ENCODE results near the gene COASY.

COASY gene

DNA sequence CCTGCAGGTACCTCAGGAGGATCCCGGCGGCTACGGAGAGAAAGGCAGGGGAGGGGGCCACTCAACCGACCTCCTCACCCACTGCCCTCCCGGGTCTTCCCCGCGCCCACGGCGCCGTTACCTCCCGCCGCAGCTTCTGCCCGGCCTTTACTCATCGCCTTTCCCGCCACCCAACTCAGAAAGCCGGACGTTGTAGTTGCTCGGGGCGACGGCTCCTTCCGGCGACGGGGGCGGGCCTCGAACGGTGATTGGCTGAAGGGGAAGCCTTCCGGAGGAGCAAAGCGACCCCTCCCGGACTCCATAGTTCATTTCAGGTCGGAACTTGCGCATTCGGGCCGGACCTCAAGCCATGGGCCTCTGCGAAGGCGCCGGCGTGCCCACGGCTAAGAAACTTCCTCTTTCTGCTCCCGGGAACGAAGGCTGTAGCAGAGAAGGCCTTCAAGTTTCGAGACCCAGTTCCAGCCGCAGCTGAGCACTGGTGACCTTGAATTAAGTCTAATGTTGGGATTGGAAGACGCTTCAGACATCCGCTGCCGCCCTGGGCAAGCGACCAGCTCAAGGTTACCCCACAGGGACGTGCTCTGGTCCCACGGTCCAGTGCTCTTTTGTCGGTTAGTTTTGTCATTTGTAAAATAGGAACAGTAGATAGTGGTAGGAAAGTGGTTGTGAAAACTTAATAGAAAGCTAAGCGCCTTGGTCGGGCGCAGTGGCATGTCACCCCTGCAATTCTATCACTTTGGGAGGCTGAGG lies 15.8 kb downstream of the COASY start, which contains the start of gene PSMC3IP:
PSMC3IP (minus strand) TSS at position 198 of the 750 bp plus-strand sequence; CDS start at position 155, 43 bp downstream.
- DNase-seq (ENCODE audit: extremely low spot score): peak; percentile 98
- POLR2A ChIA-PET: interaction anchor here (0.6 to 1.3 kb wide), 5 partner anchors 9 to 229 kb away, joined by 3 to 5 read pairs (median 3); partner anchors contain the start of gene TUBG1
- CTCF ChIA-PET: interaction anchor here (0.7 to 8.4 kb wide), 55 partner anchors 10 to 520 kb away, joined by 3 to 120 read pairs (median 6); partner anchors contain the start of genes BECN1, CCR10, COASY and MLX
- TF ChIP-seq, protein P1, sequence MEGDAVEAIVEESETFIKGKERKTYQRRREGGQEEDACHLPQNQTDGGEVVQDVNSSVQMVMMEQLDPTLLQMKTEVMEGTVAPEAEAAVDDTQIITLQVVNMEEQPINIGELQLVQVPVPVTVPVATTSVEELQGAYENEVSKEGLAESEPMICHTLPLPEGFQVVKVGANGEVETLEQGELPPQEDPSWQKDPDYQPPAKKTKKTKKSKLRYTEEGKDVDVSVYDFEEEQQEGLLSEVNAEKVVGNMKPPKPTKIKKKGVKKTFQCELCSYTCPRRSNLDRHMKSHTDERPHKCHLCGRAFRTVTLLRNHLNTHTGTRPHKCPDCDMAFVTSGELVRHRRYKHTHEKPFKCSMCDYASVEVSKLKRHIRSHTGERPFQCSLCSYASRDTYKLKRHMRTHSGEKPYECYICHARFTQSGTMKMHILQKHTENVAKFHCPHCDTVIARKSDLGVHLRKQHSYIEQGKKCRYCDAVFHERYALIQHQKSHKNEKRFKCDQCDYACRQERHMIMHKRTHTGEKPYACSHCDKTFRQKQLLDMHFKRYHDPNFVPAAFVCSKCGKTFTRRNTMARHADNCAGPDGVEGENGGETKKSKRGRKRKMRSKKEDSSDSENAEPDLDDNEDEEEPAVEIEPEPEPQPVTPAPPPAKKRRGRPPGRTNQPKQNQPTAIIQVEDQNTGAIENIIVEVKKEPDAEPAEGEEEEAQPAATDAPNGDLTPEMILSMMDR (IDR thresholded peaks at IDR 0.05; ENCODE audit: control extremely low read depth, extremely low read depth, low read depth, missing control alignments): peak; percentile 36

DNA sequence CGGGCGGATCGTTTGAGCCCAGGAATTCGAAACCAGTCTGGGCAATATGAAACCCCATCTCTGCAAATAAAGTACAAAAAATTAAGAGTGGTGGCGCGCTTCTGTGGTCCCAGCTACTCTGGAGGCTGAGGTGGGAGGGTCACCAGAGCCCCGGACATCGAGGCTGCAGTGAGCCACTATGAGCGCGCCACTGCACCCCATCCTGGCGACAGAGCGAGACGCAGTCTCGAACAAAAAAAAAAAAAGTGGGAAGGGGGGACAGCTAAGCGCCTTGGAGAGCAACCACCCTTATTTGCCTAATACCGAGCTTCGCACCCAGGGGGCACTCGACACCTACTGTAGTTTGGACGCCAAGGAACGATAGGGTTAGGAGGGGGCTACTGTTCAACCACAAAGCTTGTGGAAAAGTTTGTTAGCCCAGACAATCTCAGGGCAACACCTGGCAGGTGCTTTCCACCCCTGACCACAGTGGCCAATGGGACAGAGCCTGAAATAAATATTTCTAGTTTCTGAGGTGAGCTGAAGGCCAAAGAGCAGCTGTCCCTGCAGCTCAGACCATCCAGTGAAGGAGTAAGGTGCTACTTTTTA lies 16.4 kb downstream of the COASY start:
- ChIA-PET CTCF (interaction anchor here (0.7 to 8.4 kb wide), 57 partner anchors 10 to 519 kb away, joined by 3 to 120 read pairs (median 6); partner anchors contain the start of genes BECN1, CCR10, COASY and MLX), POLR2A (interaction anchor here (0.6 to 1.3 kb wide), 10 partner anchors 9 to 362 kb away, joined by 3 to 8 read pairs (median 4); partner anchors contain the start of genes NAGLU and TUBG1)
- peak; percentile 87 for DNase-seq (ENCODE audit: extremely low spot score)
- TF ChIP-seq, protein P1 (IDR thresholded peaks at IDR 0.05; ENCODE audit: control extremely low read depth, extremely low read depth, low read depth, missing control alignments): peak; percentile 75

DNA sequence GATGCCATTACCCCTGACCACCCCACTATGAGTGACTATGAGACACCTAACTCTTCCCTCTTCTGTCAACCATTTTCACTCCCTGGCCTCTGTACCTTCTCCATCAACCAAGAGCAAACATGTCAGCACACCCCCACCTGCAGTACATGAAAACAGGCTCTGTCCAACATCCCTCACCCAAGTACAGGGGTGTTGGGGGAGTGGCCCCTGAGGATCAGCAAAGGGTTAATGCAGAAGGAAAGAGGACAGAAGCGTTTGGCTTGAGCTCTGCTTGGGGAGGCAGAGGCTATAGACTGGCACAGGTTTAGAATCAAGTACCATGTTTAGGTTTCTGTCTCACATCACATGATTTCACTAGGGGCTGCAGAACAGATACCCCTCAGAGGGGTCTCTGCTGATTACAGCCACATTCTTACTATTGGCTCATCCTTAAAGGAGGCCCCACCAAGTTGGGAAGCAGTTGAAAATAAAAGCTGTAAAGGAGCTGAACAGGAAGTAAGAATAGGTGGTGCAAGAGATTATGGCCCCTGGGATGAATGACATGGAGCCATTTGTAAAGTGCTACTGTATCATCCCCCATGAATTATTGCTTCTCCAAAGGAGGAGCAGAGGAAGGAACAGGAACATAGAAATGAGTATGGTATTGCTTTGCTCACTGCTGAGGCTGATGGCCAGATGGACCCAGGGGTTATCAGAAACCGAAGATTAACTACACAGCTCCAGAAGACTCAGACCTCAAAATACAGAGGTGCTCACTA lies 18.0 kb downstream of the COASY start:
- POLR2A ChIA-PET: interaction anchor here (1.1 kb wide), 1 partner anchor 8 kb away, joined by 8 read pairs; no protein-coding TSS in a partner anchor
- TF ChIP-seq, protein P1 (IDR thresholded peaks at IDR 0.05; ENCODE audit: control extremely low read depth, extremely low read depth, low read depth, missing control alignments): no peak
- CTCF ChIA-PET: interaction anchor here (0.8 to 8.4 kb wide), 12 partner anchors 8 to 244 kb away, joined by 3 to 120 read pairs (median 20); partner anchors contain the start of genes BECN1, CCR10, MLX and PLEKHH3
- DNase-seq (ENCODE audit: extremely low spot score): no peak

DNA sequence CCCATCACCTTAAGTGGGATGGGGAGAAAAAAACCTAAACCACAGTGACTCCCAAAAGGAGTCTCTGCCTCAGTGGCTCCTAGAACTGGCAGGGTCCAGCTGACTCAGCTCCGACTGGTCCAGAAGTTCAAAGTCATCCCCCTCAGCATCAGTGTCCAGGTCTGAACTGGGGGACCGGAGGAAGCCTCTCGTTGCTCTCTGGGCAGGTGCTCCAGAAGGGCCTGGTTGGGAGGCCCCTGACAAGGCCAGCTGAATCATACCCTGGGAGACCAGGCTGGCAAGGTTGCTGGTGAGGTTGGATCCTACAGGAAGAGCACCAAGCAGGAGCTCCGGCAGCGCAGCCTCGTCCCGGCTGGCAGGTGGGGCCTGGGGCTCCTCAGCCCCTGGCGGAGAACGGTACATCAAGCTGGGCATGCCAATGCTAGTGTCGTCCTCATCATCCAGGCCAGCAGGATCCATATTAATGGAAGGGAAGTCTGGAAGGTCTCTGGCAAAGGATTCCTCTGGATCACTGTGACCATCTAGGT lies 19.9 kb downstream of the COASY start:
- POLR2A ChIA-PET: no interaction called here
- TF ChIP-seq, protein P1 (IDR thresholded peaks at IDR 0.05; ENCODE audit: control extremely low read depth, extremely low read depth, low read depth, missing control alignments): no peak
- CTCF ChIA-PET: interaction anchor here (1.0 to 8.4 kb wide), 5 partner anchors 8 to 179 kb away, joined by 3 to 120 read pairs (median 5); partner anchors contain the start of genes RAMP2, RETREG3 and TUBG1
- no peak for DNase-seq (ENCODE audit: extremely low spot score)

DNA sequence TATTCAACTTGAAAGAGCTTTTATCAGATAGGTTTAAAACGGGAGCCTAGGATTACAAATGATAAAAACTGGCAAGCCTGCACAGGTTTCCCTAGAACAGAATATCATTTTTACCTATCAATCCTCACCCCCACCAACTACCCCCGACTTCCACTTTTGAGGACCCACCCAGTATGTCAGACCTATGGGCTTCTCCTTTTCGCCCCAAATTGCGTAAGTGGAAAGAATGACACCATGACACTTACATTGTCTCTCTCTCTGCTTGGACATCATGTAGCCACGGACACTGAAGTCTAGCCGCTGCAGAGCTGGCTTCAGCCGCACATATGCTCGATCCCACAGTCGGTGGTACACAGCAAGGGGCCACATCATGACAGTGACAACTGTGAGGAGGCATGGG lies 22.9 kb downstream of the COASY start:
- ChIA-PET POLR2A (interaction anchor here (0.7 kb wide), 1 partner anchor 61 kb away, joined by 9 read pairs; no protein-coding TSS in a partner anchor), CTCF (interaction anchor here (8.4 kb wide), 1 partner anchor 19 kb away, joined by 120 read pairs; the partner anchor contains the start of genes RETREG3 and TUBG1)
- no peak for DNase-seq (ENCODE audit: extremely low spot score)
- TF ChIP-seq, protein P1 (IDR thresholded peaks at IDR 0.05; ENCODE audit: control extremely low read depth, extremely low read depth, low read depth, missing control alignments): no peak
